NB4 (cell line): ENCODE results near the gene KIF1B.

Experiments used
- POLR2A ChIP-seq: IDR thresholded peaks from 2 replicates; pipeline ENCODE4 v1.6.1; 2011; ENCODE audit warnings: mild to moderate bottlenecking; ENCODE audit not compliant: insufficient read length; ENCODE audit errors: extremely low read depth
- TF ChIP-seq, protein P1 (sequence below): IDR thresholded peaks from one replicate; pipeline ENCODE4 v1.5.1; 2012; ENCODE audit warnings: low read depth, low read length

DNA sequence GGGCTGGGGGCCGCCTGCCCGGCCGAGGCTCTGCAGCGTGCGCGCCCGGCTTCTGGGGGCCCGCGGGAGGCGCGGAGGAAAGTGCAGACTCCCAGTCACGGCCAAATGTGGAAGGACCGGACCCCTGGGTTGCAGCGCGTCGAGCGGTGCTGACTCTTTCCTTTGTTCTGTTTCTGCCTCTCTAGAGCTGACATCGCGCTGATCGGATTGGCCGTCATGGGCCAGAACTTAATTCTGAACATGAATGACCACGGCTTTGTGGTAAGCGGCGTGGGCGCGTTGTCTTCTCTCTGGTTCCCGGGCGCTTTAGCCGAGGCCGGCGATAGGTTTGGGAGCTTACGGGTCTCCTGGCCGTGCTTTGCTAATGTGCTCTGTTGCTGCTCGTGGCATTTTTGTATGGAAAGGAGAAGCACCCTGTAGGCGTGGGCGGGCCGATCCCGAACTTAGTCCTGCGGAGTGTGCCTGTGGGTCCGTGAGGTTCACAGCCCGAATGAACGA lies 189.1 kb downstream of the KIF1B start:
- TF ChIP-seq, protein P1, sequence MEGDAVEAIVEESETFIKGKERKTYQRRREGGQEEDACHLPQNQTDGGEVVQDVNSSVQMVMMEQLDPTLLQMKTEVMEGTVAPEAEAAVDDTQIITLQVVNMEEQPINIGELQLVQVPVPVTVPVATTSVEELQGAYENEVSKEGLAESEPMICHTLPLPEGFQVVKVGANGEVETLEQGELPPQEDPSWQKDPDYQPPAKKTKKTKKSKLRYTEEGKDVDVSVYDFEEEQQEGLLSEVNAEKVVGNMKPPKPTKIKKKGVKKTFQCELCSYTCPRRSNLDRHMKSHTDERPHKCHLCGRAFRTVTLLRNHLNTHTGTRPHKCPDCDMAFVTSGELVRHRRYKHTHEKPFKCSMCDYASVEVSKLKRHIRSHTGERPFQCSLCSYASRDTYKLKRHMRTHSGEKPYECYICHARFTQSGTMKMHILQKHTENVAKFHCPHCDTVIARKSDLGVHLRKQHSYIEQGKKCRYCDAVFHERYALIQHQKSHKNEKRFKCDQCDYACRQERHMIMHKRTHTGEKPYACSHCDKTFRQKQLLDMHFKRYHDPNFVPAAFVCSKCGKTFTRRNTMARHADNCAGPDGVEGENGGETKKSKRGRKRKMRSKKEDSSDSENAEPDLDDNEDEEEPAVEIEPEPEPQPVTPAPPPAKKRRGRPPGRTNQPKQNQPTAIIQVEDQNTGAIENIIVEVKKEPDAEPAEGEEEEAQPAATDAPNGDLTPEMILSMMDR: no peak
- TF ChIP-seq POLR2A: no peak
